ENCODE measurements around the gene PTPRF.

Gene PTPRF

DNA sequence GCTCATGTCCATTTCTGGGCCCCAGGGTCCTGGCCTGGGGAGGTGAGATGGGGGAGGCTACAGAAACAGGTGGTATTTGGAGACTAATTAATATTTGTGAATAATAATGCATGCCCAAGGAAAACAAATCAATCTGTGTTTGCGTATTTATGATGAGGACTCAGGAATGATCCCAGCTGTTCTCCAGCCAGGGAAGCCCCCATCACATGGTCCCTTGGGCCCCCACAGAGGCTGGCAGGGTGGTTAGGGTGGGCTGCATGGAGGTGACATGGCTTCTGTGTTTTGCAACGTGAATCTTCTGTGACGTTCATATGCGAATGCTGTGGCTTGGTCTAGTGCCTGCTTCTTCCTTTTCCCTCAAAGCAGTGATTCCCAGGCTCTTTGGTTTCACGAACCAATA is 10.5 kb downstream of the PTPRF start:
- Histone ChIP-seq H3K4me3 (peak overlapping the region; percentile 11), H3K27ac (peak overlapping the region; percentile 83 to 90)
- no peak for DNase-seq (ENCODE audit: low spot score)
- TF ChIP-seq, protein P1, sequence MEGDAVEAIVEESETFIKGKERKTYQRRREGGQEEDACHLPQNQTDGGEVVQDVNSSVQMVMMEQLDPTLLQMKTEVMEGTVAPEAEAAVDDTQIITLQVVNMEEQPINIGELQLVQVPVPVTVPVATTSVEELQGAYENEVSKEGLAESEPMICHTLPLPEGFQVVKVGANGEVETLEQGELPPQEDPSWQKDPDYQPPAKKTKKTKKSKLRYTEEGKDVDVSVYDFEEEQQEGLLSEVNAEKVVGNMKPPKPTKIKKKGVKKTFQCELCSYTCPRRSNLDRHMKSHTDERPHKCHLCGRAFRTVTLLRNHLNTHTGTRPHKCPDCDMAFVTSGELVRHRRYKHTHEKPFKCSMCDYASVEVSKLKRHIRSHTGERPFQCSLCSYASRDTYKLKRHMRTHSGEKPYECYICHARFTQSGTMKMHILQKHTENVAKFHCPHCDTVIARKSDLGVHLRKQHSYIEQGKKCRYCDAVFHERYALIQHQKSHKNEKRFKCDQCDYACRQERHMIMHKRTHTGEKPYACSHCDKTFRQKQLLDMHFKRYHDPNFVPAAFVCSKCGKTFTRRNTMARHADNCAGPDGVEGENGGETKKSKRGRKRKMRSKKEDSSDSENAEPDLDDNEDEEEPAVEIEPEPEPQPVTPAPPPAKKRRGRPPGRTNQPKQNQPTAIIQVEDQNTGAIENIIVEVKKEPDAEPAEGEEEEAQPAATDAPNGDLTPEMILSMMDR (IDR thresholded peaks at IDR 0.05), result no peak

GRCh38 chr1:43541721-43542401 is 11.2 kb downstream of the PTPRF start:
- peak; percentile 91 for DNase-seq (ENCODE audit: low spot score)
- Histone ChIP-seq H3K27ac (peak overlapping the region; percentile 83 to 90), H3K4me3 (no peak overlapping the region)
- TF ChIP-seq, protein P1 (IDR thresholded peaks at IDR 0.05), result no peak

DNA sequence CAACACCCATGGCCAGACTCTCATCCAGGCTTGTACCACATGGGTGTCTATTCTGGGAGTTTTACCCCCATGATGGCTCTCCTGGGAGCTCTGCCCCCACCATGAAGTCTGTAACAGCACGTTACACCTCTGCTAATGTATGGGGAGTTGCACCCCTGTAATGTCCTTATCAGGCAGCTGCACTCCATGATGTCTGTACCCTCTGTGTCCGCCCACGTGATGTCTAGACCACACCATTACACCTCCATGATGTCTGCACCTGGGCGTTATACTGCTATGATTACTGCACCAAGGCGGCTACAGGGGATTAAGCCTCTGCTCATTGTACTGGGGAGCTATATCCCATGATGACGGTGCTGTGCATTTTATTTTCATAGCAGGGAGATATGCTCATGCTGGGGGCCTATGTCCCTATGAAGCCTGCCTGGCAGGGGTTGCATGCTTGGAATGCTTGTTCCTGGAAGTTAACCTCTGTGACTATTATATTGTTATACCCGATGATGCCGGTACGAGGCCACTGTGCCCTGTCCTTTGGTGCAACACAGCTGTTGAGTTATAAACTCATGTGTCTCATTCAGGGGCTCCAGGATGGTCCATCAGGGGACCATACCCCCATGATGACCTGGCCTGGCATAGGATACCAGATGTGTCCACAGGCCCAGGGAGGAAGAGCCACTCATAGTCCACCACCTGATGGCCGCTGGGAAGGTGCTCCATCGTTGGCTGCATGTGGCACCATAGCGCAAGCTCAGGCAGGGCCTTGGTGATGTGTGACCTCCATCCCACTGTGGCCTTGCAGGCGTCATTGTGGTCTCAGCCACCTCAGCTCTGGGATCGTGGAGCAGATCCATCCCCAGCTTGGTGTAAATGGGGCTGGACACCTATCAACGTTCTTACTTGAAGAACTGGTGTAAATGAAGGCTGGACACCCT is 12.1 kb downstream of the PTPRF start:
- TF ChIP-seq, protein P1 (IDR thresholded peaks at IDR 0.05), result no peak
- Histone ChIP-seq H3K4me3 (no peak overlapping the region), H3K27ac (peak overlapping the region; percentile 83 to 90)
- DNase-seq (ENCODE audit: low spot score), result no peak

DNA sequence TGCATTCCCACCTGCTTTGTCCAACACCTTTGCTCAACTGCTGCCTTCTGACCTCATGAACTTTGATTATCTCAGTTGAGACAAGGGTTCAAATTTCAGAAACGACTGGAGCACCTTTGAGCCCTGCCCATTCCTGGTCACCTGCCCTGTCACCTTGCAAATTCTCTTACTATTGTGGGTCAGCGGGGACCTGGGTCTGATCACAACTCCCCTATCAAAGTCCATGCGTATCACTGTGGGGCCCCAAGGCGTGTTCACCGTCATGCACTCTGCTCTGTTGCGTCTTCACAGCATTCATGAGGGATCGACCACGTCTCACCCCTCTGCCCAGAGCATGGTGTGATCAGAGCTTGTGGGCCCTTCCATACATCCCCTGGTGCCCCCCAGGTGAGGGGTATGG is 12.9 kb downstream of the PTPRF start:
- peak overlapping the region in 1 of 2 donors; percentile 65 for H3K27ac ChIP-seq
- no peak for DNase-seq (ENCODE audit: low spot score)
- TF ChIP-seq, protein P1 (IDR thresholded peaks at IDR 0.05), result no peak

DNA sequence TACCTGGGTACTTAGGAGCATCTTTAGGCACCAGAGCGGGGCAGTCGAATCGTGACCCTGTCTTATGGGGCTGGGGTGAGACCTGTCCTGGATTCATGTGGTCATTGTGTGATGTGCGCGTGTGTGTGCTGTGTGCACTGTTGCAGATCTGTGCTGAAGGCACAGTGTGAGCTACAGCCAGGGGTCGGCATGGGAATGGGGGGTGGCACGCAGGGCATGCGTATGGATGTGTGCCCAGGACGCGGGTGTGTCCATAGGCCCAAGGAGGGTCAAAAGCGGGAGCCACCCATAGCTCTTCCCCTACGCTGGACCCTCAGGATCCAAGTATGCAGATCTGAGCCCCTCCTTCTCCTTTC is 14.6 kb downstream of the PTPRF start:
- TF ChIP-seq, protein P1 (IDR thresholded peaks at IDR 0.05), result no peak
- Histone ChIP-seq H3K4me3 (peak overlapping the region; percentile 3), H3K27ac (peak overlapping the region in 1 of 2 donors; percentile 65)
- no peak for DNase-seq (ENCODE audit: low spot score)

More for the DNA sequence above, 12.9 kb downstream of the PTPRF start:
- H3K4me3 ChIP-seq, result no peak overlapping the region

DNA sequence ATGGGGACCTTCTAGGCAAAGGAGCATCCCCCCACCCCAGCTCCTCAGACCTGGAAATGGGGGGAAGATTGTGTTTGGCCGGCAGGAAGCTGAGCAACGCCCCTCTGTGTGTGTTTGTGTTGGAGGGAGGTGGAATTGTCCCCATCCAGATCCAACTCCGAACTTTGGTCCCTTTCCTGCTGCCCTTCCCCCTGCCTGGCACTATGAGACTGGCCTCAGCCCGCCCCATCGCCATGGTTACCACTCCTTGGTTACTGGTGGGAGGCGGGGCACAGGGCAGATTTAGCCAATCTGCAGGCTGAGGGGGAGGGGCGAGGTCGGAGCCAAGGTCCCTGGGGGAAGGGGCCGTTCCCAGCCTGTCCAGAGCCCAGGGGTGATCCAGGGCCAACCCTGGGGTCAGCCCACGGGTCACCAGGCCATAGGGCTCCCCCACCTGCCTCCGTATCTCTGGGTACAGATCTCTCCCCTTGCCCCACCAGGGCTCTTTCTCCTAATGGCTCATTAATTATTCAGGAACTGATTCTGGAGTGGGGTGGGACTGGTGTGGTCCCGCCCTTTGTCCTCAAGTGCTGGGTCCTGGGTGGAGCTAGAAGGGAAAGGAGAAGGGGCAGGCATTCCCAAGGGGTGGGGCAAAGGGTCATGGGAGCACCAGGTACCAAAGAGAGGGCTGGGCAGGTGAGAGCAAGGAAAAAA is 15.2 kb downstream of the PTPRF start:
- Histone ChIP-seq H3K27ac (peak overlapping the region in 1 of 2 donors; percentile 65), H3K4me3 (peak overlapping the region; percentile 3)
- peak; percentile 84 for DNase-seq (ENCODE audit: low spot score)
- TF ChIP-seq, protein P1 (IDR thresholded peaks at IDR 0.05), result no peak

Measured in coronary artery (tissue), 2 donors.